NCI-H1930 (cell line): ENCODE results near the gene PSPC1.
"Not testable (repeated sequence)": the region's sequence is repeated elsewhere in the genome, so short reads cannot be mapped to it uniquely, and the experiment has no call there.

Experiments
- DNase-seq, 2 experiments: peaks; one replicate each; lab custom pipeline; 2025; lab: John Stamatoyannopoulos, UW

Gene PSPC1, protein sequence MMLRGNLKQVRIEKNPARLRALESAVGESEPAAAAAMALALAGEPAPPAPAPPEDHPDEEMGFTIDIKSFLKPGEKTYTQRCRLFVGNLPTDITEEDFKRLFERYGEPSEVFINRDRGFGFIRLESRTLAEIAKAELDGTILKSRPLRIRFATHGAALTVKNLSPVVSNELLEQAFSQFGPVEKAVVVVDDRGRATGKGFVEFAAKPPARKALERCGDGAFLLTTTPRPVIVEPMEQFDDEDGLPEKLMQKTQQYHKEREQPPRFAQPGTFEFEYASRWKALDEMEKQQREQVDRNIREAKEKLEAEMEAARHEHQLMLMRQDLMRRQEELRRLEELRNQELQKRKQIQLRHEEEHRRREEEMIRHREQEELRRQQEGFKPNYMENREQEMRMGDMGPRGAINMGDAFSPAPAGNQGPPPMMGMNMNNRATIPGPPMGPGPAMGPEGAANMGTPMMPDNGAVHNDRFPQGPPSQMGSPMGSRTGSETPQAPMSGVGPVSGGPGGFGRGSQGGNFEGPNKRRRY

DNA sequence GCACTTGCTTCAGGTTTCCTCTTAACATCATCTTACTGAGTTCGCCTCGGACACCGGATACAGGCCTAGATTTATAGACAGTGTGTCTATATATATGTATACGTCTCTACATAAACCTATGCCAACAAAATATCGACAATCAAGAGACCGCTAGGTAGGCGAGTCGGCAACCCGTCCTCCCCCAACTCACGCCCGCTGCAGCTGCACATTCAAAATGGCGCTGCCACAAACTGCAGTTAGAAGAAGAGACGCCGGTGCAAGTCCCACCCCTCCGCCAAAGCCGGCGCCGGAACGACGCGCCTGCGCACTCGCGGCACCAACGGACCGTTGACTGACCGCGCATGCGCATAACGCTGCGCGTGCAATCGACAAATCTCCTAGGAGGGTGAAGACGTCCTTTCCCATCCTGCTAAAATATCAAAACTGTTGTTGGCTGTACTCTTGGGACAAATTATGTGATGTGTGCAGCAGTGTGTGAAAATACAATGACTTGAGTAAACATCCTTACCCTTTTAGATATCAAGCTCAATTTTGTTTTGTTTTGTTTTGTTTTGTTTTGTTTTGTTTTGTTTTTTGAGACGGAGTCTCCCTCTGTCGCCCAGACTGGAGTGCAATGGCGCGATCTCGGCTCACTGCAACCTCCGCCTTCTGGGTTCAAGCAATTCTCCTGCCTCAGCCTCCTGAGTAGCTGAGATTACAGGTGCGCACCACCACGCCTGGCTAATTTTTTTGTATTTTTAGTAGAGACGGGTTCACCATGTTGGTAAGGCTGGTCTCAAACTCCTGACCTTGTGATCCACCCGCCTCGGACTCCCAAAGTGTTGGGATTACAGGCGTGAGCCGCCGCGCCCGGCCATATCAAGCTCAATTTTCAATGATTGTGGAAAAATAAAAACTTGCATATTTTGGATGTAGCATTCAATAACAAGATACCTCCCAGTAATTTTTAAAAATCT, at the start of gene PSPC1:
TSS of gene PSPC1 (minus strand) at position 219 of the 956 bp plus-strand sequence. CDS start at position 31, 188 bp downstream.
- DNase-seq, result peak; percentile 91 to 97

DNA sequence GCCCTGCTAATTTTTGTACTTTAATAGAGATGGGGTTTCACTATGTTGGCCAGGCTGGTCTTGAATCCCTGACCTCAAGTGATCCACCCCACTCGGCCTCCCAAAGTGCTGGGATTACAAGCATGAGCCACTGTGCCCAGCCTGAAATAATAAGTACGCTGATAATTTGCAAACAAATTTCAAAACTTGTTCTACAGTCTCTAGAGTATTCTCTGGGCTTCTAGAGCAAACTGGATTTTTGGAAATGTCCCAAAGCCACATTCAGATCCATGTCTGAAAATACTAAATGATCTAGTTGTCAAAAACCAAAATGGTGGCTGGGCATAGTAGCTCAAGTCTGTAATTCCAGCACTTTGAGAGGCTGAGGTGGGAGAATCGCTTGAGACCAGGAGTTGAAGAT, 39.9 kb upstream of the PSPC1 start:
- no peak for DNase-seq

DNA sequence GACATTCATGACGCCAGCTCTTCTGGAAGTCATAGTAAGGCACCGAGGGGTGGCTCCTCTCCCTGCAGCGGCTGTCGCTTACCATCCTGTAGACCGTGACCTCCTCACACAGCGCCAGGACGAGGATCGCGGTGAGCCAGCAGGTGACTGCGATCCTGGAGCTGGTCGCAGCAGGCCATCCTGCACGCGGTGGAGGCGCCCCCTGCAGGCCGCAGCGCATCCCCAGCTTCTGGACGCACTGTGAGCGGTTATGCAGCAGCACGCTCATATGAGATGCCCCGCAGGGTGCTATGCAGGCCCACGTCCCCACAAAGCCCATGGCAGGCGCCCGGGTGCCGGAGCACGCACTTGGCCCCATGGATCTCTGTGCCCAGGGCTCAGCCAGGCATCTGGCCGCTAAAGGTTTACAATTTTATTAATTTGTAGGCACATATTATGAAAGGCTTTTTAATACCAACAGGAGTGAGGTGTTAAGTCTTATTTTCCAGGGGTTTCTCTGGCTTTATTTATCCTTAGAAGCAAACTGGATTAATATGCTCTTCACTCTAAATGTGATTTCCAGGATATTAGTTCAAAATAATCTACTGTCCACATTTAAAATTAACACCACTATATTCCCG, 35.6 kb upstream of the PSPC1 start:
- peak in 1 of 2 experiments; percentile 4 for DNase-seq

DNA sequence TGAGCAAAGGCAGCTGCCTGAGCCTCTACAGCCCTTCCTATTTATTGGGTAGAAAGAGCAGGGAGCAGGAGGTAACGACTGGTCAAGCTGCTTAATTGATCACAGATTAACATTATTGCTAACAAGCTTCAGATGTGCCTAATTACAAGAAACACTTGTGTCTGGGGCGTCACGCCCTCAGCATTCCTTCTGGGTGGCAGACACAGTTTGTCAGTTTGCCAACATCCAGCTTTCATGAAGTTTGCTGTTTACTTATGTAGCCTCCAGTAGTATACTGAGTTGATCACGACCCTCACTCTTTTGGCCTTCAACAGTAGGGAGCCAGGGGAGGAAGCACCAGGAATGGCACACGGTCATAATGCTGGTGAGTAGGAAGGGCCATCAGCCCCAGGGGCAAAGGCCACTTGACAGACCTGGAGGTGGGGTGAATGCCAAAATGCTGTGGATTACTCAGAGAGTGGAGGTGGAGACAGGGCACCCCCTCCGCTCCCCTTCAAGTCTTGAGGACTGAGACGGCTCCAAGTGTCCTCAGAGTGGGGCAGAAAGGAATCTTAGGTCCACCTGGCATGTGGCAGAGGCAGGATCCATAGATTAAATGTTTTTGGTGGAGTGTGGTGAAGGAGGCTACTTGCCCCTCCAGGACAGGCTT, 34.9 kb upstream of the PSPC1 start:
- DNase-seq, result no peak

DNA sequence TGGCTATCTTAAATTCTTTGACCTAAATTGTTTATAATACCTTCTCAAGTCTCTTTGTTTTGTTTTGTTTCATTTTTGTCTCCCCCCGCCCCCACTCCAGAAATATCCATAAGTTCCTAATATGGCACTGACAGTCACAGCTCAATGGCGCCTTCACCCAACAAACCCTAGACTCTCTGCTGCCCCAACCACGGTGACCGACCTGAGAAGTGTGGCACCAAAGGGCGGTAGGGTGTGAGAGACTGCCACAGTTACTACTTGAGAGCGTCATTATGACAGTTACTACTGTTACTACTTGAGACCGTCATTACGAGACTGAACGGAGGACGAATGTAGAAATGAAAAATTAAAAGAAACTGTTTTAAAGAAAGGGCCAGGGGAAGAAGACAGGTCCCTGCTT, 34.4 kb upstream of the PSPC1 start:
- no peak for DNase-seq

DNA sequence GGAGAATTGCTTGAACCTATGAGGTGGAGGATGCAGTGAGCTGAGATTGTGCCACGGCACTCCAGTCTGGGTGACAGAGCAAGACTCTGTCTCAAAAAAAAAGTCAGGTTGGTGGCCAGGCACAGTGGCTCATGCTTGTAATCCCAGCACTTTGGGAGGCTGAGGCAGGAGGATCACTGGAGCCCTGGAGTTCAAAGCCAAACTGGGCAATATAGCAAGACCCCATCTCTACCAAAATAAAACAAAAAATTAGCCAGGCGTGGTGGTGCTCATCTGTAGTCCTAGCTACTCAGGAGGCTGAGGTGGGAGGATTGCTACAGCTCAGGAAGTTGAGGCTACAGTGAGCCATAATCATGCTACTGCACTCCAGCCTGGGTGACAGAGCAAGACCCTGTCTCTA, 33.1 kb upstream of the PSPC1 start:
- DNase-seq, result not testable (repeated sequence)

DNA sequence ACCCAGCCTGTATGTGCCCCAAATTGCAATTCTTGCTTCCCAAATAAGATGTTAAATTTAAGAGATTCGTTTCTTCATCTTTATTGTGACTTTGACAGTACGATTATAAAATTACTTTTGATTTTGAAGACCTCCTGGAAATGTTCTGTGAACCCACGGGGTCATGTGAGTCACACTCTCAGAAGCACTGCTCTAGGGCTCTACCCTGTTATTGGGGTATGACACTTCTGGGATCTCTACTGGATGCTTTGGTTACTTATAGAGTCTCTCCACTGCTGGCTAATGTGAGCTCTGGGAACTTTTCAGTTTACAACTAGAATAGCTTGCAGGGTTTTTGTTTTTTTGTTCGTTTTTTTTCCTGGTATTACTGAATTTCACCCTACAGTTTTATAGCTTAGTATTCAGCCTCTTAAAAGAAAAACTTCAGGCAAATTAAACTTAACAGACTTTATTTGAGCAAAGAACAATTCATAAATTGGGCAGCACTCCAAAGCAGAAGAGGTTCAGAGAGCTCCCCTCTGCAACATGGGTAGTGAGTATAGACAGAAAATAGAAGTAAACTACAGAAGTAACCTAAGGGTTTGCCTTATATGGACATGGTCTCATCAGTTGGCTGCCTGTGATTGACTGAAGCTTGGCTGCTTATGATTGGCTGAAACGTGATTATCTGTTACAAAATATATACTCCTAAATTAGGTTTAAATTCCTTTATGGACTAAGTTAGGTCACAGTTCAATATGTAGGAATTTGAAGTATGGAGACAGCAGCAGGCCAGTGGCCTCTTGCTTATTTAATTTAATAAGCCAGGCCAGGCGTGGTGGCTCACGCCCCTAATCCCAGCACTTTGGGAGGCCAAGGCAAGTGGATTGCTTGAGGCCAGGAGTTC, 28.5 kb upstream of the PSPC1 start:
- no peak for DNase-seq

DNA sequence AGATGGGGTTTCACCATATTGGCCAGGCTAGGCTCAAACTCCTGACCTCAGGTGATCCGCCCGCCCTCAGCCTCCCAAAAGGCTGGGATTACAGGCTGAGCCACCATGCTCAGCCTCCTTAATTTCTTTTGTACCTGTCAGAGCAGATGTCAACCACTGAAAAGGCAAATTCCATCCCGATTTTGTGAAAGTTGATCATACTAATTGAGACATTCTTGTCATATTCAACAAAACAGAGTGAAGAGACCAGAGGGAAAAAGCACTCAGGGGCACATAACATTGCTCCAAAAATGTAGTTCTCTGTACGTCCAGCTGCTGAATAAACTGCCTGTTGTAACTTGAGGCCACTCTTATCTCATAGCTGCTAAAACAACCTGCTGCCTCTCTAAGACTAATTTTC, 27.4 kb upstream of the PSPC1 start:
- no peak for DNase-seq

DNA sequence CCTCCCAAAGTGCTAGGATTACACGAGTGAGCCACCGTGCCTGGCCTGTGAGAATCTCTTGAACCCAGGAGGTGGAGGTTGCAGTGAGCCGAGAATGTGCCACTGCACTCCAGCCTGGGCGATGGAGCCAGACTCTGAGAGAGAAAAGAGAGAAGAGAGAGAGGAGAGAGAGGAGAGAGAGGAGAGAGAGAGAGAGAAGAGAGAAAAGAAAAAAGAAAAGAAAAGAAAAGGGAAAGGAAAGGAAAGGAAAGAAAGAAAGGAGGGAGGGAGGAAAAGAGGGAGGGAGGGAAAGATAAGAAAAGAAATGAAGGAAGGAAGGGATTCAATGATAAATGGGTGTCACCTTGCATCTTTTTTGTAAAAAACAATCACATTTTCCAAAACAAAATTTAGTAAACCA, 23.0 kb upstream of the PSPC1 start:
- no peak for DNase-seq

DNA sequence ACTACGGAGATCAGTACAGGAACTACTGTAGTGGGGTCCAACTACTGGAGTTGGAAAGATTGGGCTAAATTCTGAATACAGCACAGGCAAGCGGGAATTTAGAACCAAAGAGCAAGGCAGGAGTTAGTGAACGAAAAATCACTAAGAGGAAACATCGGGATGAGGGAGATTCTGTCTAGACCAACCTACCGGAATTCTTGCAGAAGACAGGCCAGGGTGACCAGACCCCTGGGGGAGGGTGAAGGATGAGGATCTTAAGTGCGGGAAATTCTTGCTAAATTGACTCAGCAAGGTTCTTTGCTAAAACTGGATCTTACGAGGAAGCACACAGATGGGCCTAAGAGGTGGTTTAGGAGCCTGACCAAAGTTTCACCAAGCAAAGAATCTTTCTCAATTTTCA, 13.2 kb upstream of the PSPC1 start:
- DNase-seq, result no peak

DNA sequence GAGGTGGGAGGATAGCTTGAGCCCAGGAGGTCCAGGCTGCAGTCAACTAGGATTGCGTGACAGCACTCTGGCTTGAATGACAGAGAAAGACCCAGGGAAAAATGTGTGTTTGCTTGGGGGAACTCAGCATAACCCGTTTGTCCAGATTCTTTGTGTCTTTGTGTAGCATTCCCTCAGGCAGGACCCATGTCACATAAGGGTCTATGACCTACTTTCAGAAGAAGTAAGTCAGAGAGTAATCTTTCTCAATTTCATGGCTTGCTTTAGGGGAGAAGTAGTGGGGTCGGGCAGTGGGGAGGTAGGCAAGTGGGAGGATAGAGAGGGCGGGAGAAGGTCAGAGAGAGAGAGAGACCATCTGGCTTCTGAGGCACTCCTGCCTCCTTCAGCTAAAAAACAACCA, 11.9 kb upstream of the PSPC1 start:
- no peak for DNase-seq

DNA sequence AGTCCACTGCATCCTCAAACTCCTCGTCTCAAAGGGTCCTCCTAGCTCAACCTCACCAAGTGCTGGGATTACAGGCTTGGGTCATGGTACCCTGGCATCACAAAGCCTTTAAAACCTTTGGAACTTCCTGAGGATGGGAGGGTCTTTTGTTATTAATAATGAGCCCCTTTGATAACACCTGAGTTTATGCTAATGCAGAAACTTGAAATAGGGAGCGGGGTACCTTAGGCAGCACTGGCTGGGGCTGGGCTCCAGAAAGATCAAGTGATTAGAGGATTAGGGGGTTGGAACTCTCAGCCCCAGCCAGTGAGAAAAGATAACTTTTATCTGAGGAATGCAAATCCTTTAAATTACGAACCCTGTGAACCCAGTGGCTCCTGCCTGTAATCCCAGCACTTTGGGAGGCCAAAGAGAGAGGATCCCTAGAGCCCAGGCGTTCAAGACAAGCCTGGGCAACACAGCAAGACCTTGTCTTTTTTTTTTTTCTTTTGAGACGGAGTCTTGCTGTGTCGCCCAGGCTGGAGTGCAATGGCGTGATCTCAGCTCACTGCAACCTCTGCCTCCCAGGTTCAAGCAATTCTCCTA, 9.3 kb upstream of the PSPC1 start:
- DNase-seq, result no peak

DNA sequence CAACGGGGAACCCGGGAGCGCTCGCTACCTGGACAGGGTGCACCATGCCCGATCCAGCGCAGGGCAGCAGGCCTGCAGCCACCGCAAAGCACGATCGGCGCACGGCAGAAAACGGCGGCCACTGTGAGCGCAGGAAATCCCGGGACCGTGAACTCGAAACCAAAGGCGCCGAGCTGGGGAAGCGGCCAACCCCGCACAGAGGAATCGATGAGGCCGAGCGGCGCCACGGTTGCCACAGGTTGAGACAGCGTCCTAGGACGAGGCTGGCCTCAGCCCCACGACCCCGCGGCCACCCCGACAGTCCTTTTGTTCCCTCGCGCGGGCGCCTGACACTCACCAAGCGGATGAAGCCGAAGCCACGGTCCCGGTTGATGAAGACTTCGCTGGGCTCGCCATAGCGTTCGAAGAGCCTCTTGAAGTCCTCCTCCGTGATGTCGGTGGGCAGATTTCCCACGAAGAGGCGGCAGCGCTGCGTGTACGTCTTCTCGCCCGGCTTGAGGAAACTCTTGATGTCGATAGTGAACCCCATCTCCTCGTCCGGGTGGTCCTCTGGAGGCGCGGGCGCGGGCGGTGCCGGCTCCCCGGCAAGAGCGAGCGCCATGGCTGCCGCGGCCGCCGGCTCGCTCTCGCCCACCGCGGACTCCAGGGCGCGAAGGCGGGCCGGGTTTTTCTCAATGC, 557 bp downstream of the PSPC1 start:
- peak in 1 of 2 experiments; percentile 31 for DNase-seq

DNA sequence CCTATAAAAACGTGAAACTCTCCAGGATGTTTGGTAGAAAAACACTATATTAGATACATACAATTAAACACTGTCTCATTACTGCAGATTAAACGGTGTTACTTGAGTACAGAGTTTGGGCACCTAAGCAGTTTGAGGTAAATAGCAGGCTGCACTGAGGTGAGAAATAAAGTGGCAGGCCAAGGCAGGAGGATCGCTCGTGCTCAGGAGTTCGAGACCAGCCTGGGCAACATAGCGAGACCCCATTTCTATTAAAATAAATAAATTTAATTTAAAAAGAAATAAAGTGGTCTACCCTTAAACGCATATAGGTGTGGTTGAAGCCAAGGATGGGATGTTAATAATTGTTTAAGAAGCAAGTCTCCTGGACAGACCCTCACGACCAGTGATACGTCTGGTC, 1.2 kb downstream of the PSPC1 start:
- DNase-seq, result no peak

DNA sequence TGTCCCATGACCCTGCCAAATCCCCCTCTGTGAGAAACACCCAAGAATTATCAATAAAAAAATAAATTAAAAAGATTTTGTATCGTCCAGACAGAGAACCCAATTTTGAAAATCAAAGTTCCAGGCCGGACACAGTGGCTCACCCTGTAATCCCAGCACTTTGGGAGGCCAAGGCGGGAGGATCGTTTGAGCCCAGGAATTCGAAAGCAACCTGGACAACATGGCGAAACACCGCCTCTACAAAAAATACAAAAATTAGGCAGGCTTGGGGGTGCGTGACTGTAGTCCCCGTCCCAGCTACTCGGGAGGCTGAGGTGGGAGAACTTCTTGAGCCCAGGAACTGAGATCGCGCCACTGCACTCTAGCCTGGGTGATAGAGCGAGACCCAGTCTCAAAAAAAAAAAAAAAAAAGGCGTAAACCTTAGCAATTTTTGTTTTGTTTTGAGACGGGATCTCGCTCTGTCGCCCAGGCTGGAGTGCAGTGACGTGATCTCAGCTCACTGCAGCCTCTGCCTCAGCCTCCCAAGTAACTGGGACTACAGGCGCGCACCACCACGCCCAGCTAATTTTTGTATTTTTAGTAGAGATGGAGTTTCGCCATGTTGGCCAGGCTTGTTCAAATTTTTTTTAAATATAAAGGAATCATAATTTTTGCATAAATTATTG, 1.9 kb downstream of the PSPC1 start:
- DNase-seq, result not testable (repeated sequence)

DNA sequence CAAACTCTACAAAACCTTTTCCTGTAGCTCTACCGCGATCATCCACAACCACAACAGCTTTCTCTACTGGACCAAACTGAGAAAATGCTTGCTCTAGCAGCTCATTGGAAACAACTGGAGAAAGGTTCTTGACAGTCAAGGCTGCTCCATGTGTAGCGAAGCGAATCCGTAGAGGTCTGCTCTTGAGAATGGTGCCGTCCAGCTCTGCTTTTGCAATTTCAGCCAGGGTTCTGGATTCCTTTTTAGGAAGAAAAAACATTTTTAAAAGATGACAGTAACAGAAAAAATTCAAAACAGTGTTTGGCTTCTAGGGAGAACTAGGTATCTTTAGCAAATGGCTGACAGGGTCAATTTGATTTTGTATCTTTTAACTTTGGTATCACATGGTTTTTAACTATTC, 10.4 kb downstream of the PSPC1 start:
- no peak for DNase-seq

DNA sequence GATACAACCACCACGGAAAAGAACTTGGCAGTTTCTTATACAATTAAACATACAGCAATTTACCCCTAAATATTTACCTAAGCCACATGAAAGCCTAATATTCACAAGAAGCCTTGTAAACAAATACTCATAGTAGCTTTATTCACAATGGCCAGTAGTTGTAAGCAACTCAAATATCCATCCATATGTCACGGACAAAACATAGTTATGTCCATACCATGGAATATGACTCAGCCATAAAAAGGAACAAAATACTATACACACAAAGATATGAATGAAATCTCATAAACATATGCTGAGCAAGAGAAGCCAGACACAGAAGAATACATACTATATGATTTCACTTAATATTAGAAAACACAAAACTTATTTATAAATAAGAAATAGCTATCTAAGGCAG, 12.9 kb downstream of the PSPC1 start:
- DNase-seq, result no peak

DNA sequence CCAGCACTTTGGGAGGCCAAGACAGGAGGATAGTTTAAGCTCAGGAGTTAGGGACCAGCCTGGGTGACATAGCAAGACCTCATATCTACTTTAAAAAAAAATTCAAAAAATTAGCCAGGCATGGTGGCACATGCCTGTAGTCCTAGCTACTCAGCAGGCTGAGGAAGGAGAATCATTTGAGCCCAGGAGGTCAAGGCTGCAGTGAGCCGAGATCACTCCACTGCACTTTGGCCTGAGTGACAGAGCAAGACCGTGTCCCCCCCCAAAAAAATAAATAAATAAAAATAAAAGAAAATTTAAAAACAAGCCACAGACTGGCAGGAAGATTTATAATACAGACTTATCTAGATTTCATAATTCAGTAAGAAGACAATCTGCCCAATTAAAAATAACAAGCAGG, 14.8 kb downstream of the PSPC1 start:
- no peak for DNase-seq

DNA sequence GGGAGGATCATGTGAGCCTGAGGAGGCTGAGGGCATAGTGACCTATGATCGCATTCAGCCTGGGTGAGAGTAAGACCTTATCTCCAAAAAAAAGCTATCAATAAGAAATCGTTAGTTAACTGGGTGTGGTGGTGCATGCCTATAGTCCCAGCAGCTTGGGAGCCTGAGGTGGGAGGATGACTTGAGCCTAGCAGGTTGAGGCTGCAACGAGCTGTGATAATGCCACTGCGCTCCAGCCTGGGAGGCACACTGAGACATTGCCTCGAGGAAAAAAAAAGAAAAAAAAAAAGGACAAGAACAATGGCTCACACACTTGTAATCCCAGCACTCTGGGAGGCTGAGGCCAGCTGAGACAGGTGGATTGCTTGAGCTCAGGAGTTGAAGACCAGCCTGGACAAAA, 16.2 kb downstream of the PSPC1 start:
- no peak for DNase-seq
